RWPE2 (cell line): ENCODE measurements around the gene ZDHHC11.

Source experiments
- ATAC-seq: fragments of 200-7000 bp; cut with Tn5 transposase; 3 replicates; pipeline ENCODE4 v1.9.1; 2021; ENCODE audit warnings: low read depth
- DNase-seq: peaks from one replicate; pipeline ENCODE4 v3.0.0-alpha.2; 2020; ENCODE audit warnings: low spot score
- H3K27ac ChIP-seq: fragments of 450-650 bp; 2 replicates; pipeline ENCODE4 v1.5.1; 2017; ENCODE audit warnings: mild to moderate bottlenecking; ENCODE audit not compliant: poor library complexity, severe bottlenecking
- H3K27me3 ChIP-seq: fragments of 250-450 bp; sonication (Bioruptor Pico); 2 replicates; pipeline ENCODE4 v1.5.1; 2021; ENCODE audit warnings: mild to moderate bottlenecking, moderate library complexity; ENCODE audit not compliant: insufficient read depth, poor library complexity, severe bottlenecking
- H3K36me3 ChIP-seq: fragments of 250-450 bp; sonication (Bioruptor Pico); 2 replicates; pipeline ENCODE4 v1.5.1; 2020; ENCODE audit warnings: low read depth, mild to moderate bottlenecking, moderate library complexity
- H3K4me1 ChIP-seq: fragments of 250-450 bp; sonication (Bioruptor Pico); 2 replicates; pipeline ENCODE4 v1.5.1; 2021; ENCODE audit warnings: mild to moderate bottlenecking, moderate library complexity; ENCODE audit not compliant: insufficient read depth, poor library complexity, severe bottlenecking
- H3K4me3 ChIP-seq: fragments of 250-450 bp; sonication (Bioruptor Pico); 2 replicates; pipeline ENCODE4 v1.5.1; 2021; ENCODE audit warnings: mild to moderate bottlenecking, moderate library complexity; ENCODE audit not compliant: severe bottlenecking
- H3K9me3 ChIP-seq: fragments of 250-450 bp; sonication (Bioruptor Pico); 2 replicates; pipeline ENCODE4 v1.5.1; 2021; ENCODE audit warnings: mild to moderate bottlenecking, moderate library complexity; ENCODE audit not compliant: severe bottlenecking
- CTCF ChIP-seq: fragments of 450-650 bp; IDR thresholded peaks from one replicate; pipeline ENCODE4 v1.5.1; 2017; ENCODE audit warnings: mild to moderate bottlenecking, moderate library complexity; ENCODE audit not compliant: poor library complexity, severe bottlenecking

Gene ZDHHC11

GRCh38 chr5:862367-863243 lies 11.8 kb upstream of the ZDHHC11 start:
- H3K36me3 ChIP-seq = peaks cover 45% of the 10 kb centered on the region
- no peaks in the 10 kb centered on the region for H3K9me3 ChIP-seq
- ATAC-seq = peak; percentile 24; the same call in 1 of the 3 replicates
- H3K4me3 ChIP-seq = no peak overlapping the region
- no peak overlapping the region for H3K27ac ChIP-seq
- H3K27me3 ChIP-seq = no peaks in the 10 kb centered on the region
- peaks cover 8% of the 10 kb centered on the region for H3K4me1 ChIP-seq
- no peak for DNase-seq
- TF ChIP-seq CTCF = no peak

DNA sequence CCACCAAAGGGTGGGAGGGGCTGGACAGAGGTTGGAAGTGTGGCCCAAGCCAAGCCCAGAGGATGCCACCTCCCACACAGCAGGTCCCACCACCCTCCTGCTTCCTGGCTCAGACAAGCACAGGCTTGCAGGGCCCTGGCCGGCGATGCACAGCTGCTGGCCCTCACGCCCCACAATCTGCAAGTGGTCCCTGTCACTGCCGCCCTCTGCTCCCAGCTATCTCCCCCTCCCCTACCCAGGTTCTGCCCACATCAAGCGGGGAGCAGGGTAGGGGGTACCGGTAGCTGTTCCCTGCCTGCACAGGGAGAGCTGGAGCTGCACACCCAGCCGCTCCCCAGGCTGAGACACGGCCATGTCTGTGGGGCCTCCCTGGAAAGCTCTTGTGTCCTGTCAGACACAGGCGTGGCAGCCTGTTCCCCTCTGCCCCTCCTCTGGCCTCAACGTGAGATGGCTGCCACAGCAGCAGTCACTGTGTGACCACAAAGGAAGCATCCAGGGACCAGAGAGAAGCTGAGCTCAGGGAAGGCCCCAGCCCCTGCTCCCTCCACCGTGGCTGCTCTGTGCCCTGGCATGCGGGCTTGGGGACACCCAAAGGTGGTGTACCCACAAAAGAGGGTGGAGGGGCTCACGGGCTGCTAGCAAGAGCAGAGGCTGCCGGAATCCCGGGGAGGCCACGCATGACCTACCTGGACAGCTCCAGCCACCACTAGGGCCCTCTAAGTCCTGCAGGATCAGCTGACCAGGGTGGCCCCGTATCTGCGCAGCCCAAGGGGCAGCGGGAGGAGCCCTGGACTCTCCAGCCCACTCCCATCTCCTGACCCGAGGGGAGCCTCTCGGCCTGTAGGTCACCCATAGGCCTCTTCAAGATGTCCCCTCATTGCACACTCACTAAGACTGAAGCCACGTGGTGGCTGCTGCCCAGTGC lies 10.9 kb upstream of the ZDHHC11 start:
- ATAC-seq (peak; percentile 69), DNase-seq (no peak)
- peaks cover 36% of the 10 kb centered on the region for H3K36me3 ChIP-seq
- no peaks in the 10 kb centered on the region for H3K9me3 ChIP-seq
- H3K27me3 ChIP-seq = no peaks in the 10 kb centered on the region
- peak overlapping the region; percentile 1 for H3K27ac ChIP-seq
- TF ChIP-seq CTCF = no peak
- H3K4me3 ChIP-seq = no peak overlapping the region
- peaks cover 8% of the 10 kb centered on the region for H3K4me1 ChIP-seq

- H3K36me3 ChIP-seq = peaks cover 25% of the 10 kb centered on the region
- no peaks in the 10 kb centered on the region for H3K9me3 ChIP-seq
- DNase-seq (no peak), ATAC-seq (no peak)
- no peak overlapping the region for H3K27ac ChIP-seq
- H3K4me3 ChIP-seq = no peak overlapping the region
- peaks cover 8% of the 10 kb centered on the region for H3K4me1 ChIP-seq
- H3K27me3 ChIP-seq = no peaks in the 10 kb centered on the region
- no peak for TF ChIP-seq CTCF
Observed at GRCh38 chr5:860506-861150, 9.8 kb upstream of the ZDHHC11 start.

DNA sequence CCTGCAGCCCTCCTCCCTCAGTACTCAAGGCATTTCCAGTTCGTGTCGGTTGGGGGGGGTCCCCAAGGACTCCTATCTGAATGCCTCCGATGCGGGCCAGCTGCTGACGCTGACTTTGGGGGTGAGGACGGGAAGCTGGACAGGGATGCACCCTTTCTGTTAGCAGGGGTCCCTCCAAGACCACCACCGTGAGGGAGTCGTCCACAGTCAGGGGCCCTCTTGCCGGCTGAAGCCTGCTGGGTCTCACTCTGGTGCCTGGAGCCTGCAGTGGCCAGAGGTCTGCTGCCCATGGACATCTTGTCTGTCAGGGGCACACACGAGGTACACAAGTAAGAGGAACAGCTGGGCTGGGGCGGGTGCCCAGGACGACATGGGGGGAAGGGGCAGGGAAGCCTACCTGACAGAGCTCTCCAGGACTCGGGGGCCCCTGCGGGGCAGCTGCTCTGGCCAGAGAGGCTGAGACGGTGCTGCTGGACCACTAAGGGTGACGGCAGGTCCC lies 9.1 kb upstream of the ZDHHC11 start:
- Histone ChIP-seq H3K4me3 (no peak overlapping the region), H3K36me3 (peaks cover 17% of the 10 kb centered on the region), H3K9me3 (no peaks in the 10 kb centered on the region), H3K27ac (no peak overlapping the region), H3K4me1 (peaks cover 8% of the 10 kb centered on the region), H3K27me3 (no peaks in the 10 kb centered on the region)
- DNase-seq (no peak), ATAC-seq (no peak)
- no peak for TF ChIP-seq CTCF
